Measurements from ENCODE around the gene NFYA. TPM values are rescaled to one million over a fixed set of nuclear protein-coding genes. Genes with fewer than 3 reads are reported as not detected.

Gene NFYA
- total and polyA plus RNA-seq, 2 of the 13 experiments (the other 11 are each of a cell fraction or from before 2014, with no cell fraction given) = 16.0 to 22.9 TPM

GRCh38 chr6:41027799-41028560, 44.8 kb upstream of the NFYA start (continued):
- TF ChIP-seq NR2F6 (IDR thresholded peaks at IDR 0.05) (no peak), NR2F6 (CRISPR knock-in tag; IDR thresholded peaks at IDR 0.05) (no peak; the same call in 1 of the 2 replicates), ZNF746 (CRISPR knock-in tag; IDR thresholded peaks at IDR 0.05) (no peak), ZNF205 (CRISPR knock-in tag; IDR thresholded peaks at IDR 0.05) (peak; percentile 76; the same call in 1 of the 2 replicates), SOX6 (IDR thresholded peaks at IDR 0.05) (no peak), SOX6 (CRISPR knock-in tag; IDR thresholded peaks at IDR 0.05) (peak; percentile 62; the same call in 1 of the 2 replicates), MLLT10 (CRISPR knock-in tag; IDR thresholded peaks at IDR 0.05) (no peak), ZNF557 (CRISPR knock-in tag; IDR thresholded peaks at IDR 0.05) (no peak), KLF11 (CRISPR knock-in tag; IDR thresholded peaks at IDR 0.05) (no peak), CSRNP1 (CRISPR knock-in tag; IDR thresholded peaks at IDR 0.05) (0 out of 2 replicates have a peak, but pooled peaks have one; percentile 32), KLF15 (CRISPR knock-in tag; IDR thresholded peaks at IDR 0.05; ENCODE audit: borderline replicate concordance) (no peak), ZNF556 (CRISPR knock-in tag; IDR thresholded peaks at IDR 0.05; ENCODE audit: borderline replicate concordance) (no peak; the same call in 1 of the 2 replicates), ZNF674 (CRISPR knock-in tag; IDR thresholded peaks at IDR 0.05; ENCODE audit: low read depth) (no peak), ZBTB33 (CRISPR knock-in tag; IDR thresholded peaks at IDR 0.05) (peak; percentile 65), ZNF281 (CRISPR knock-in tag; IDR thresholded peaks at IDR 0.05; ENCODE audit: borderline replicate concordance) (no peak), TGIF2 (CRISPR knock-in tag; IDR thresholded peaks at IDR 0.05) (peak; percentile 84; the same call in 1 of the 2 replicates), ZNF367 (CRISPR knock-in tag; IDR thresholded peaks at IDR 0.05; ENCODE audit: borderline replicate concordance) (no peak; the same call in 1 of the 2 replicates)
- TF ChIP-seq, protein P1, sequence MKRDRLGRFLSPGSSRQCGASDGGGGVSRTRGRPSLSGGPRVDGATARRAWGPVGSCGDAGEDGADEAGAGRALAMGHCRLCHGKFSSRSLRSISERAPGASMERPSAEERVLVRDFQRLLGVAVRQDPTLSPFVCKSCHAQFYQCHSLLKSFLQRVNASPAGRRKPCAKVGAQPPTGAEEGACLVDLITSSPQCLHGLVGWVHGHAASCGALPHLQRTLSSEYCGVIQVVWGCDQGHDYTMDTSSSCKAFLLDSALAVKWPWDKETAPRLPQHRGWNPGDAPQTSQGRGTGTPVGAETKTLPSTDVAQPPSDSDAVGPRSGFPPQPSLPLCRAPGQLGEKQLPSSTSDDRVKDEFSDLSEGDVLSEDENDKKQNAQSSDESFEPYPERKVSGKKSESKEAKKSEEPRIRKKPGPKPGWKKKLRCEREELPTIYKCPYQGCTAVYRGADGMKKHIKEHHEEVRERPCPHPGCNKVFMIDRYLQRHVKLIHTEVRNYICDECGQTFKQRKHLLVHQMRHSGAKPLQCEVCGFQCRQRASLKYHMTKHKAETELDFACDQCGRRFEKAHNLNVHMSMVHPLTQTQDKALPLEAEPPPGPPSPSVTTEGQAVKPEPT (CRISPR knock-in tag; IDR thresholded peaks at IDR 0.05; ENCODE audit: low read depth) = no peak; the same call in 1 of the 2 replicates
- TF ChIP-seq, protein P2, sequence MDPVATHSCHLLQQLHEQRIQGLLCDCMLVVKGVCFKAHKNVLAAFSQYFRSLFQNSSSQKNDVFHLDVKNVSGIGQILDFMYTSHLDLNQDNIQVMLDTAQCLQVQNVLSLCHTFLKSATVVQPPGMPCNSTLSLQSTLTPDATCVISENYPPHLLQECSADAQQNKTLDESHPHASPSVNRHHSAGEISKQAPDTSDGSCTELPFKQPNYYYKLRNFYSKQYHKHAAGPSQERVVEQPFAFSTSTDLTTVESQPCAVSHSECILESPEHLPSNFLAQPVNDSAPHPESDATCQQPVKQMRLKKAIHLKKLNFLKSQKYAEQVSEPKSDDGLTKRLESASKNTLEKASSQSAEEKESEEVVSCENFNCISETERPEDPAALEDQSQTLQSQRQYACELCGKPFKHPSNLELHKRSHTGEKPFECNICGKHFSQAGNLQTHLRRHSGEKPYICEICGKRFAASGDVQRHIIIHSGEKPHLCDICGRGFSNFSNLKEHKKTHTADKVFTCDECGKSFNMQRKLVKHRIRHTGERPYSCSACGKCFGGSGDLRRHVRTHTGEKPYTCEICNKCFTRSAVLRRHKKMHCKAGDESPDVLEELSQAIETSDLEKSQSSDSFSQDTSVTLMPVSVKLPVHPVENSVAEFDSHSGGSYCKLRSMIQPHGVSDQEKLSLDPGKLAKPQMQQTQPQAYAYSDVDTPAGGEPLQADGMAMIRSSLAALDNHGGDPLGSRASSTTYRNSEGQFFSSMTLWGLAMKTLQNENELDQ (CRISPR knock-in tag; IDR thresholded peaks at IDR 0.05; ENCODE audit: borderline replicate concordance) = no peak
